Measurements from ENCODE around the gene MARK1.

DNA sequence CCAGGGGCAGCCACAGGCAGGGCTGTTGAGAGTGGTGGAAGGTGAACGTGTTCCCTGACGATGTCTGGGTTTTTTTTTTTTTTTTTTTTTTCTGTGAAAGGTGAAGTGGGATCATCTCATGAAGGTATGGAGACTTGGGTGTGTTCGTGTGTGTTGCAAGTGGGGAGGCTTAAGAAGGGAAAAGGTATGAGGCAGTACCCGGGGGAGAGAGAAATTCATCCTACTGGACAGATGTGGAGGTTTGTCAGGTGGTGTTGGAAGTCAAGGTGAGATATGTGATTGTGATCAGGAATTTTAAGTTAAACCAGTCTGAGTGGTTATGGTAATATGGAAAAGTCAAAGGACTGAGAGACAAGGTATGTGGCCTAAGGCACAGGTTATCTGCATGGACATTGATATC, 167.5 kb downstream of the MARK1 start:
- TF ChIP-seq YY1 (IDR thresholded peaks at IDR 0.05; ENCODE audit: insufficient read depth, insufficient read length): no peak
- no peak for TF ChIP-seq SUZ12 (IDR thresholded peaks at IDR 0.05; ENCODE audit: extremely low read depth, insufficient read depth, insufficient read length)
- TF ChIP-seq ZNF274 (IDR thresholded peaks at IDR 0.05; ENCODE audit: low read depth, low read length): no peak
